Fibroblast of the aortic adventitia (primary cell): Measurements from ENCODE around the gene C6orf136. TPM values are rescaled to one million over a fixed set of nuclear protein-coding genes. Genes with fewer than 3 reads are reported as not detected.

Source experiments
- DNase-seq: peaks from one replicate; pipeline ENCODE4 v3.0.0-alpha.2; 2010; ENCODE audit warnings: low read depth
- H3K4me3 ChIP-seq: 2 replicates; pipeline ENCODE4 v1.5.1; 2011; ENCODE audit warnings: low read depth, mild to moderate bottlenecking, control low read depth, low read length, moderate library complexity
- CTCF ChIP-seq: IDR thresholded peaks from 2 replicates; pipeline ENCODE4 v1.5.1; 2011; ENCODE audit warnings: mild to moderate bottlenecking, low read length, control low read depth, inconsistent platforms; ENCODE audit not compliant: insufficient read depth
- total RNA-seq: library from RNA; depleted of rRNA; stranded (reverse); fragments of >200 nt; gene quantifications from 2 replicates; pipeline ENCODE4 v1.2.3, GENCODE V29; 2012; ENCODE audit warnings: low replicate concordance

The C6orf136 gene
- total RNA-seq, 1 donor, result 5.2 TPM

- DNase-seq, result no peak
- no peak for TF ChIP-seq CTCF
Observed at GRCh38 chr6:30601436-30601814, 45.5 kb upstream of the C6orf136 start.

GRCh38 chr6:30601815-30602641, 44.9 kb upstream of the C6orf136 start:
- no peak for TF ChIP-seq CTCF
- no peak for DNase-seq
- no peak overlapping the region for H3K4me3 ChIP-seq

More at GRCh38 chr6:30601436-30601814, 45.5 kb upstream of the C6orf136 start:
- no peak overlapping the region for H3K4me3 ChIP-seq

- no peak for DNase-seq
- TF ChIP-seq CTCF, result no peak
- no peak overlapping the region for H3K4me3 ChIP-seq
Observed at GRCh38 chr6:30603961-30604360, 43.0 kb upstream of the C6orf136 start.

- TF ChIP-seq CTCF, result no peak
- no peak for DNase-seq
- H3K4me3 ChIP-seq, result no peak overlapping the region
Observed at GRCh38 chr6:30610065-30610464, 36.9 kb upstream of the C6orf136 start.

- no peak for TF ChIP-seq CTCF
- DNase-seq, result no peak
- H3K4me3 ChIP-seq, result no peak overlapping the region
Observed at GRCh38 chr6:30611150-30611855, 35.6 kb upstream of the C6orf136 start.

GRCh38 chr6:30611856-30612194, 35.1 kb upstream of the C6orf136 start:
- no peak for TF ChIP-seq CTCF
- no peak for DNase-seq
- H3K4me3 ChIP-seq, result no peak overlapping the region
